Head of caudate nucleus (tissue), 42 donors: ENCODE results near the gene LHX3.
A peak's percentile ranks its signal among the peaks of the same experiment; 100 is the strongest.

ENCODE experiments used
- DNase-seq, 42 donors: peaks; one replicate each; pipeline versions ENCODE4 v3.0.0 to v3.0.0-alpha.2; 2020 to 2021; ENCODE audit warnings: mixed read lengths in 7 of 42
- intact Hi-C: fragments of 100-400 bp; cut with DNase I; formaldehyde crosslinking; loops from one replicate; pipeline ENCODE4 v1.15.0; 2022

Gene LHX3

DNA sequence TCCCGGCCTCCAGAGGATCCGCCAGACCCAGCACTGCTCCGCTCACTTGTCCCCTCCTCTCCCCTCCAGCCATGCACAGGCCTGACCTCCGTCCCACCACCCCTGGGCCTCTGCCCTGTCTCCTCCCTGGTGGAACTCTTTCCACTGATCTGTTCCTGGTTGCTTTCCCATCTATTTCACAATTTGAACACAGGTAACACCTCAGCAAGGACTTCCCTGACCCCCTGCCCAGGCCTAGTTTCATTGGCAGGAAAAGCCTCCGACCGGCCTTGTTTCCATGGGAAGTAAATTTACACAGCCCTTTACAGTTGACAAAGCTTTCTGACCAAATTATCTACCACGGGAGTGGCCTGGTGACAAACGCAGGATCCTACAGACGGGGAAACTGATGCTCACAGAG, 25.8 kb upstream of the LHX3 start:
- DNase-seq = no peak
- intact Hi-C loops = no loop called here

DNA sequence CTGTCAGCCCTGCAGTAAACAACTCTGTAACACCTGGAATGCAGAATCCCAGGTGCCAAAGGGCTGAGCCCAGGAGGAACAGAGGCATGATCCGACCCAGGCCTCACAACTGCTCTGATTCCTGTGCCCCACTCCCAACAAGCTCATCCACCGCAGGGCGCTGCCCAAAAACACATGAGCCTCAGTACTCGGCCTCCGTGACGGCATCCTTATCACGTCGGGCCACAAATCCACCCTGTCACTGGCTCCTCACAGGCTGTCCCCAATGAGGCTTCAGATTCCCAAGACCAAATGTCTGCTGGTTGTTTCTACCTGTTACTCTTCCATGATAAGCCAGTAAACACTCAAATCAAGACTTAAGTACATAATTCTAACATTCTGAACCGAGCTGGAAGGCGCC, 25.4 kb upstream of the LHX3 start:
- intact Hi-C loops = no loop called here
- no peak for DNase-seq

DNA sequence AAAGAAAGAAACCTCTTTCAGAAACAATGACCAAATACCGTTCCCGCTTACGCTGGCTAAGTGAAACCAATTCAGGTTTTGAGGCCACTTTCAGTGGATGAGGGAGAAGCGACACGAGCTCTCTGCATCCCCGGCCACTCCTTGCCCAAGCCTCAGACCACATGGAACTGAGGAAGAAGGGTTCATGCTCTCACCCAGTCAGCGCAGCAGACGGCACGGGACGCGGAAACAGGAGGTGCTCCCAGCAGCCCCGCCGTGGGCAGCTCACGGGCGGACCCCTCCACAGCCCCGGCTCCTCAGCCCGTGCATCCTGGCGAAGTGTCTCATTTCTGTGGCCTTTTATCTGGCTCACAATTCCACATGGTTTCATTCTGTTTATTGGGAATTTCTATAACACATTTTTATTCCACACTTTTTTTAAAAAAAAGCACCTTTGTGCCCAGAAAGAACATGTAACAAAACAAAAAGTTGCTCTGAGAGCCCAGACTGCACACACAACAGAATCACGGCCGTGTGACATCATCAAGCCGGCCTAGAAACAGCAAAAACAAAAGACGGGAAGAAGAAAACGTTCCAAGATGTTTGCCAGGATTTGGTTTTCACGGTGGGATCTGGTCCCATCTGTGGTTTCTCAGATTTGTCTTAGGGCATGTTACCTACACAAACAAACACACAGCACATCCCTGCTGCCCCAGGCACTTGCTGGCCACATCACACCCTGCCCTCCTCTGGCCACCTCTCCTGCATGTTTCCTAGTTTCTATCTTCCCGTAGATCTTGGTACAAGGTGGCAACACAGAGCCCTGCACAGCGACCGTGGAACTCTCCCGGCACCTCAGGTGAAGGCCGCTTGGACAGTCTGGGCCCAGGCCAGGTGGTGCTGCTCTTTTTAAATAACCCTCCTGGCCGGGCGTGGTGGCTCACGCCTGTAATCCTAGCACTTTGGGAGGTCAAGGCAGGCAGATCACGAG, 24.5 kb upstream of the LHX3 start:
- peak in 3 of 42 donors; percentile 11 to 45 (median 16) for DNase-seq
- intact Hi-C loops = no loop called here

DNA sequence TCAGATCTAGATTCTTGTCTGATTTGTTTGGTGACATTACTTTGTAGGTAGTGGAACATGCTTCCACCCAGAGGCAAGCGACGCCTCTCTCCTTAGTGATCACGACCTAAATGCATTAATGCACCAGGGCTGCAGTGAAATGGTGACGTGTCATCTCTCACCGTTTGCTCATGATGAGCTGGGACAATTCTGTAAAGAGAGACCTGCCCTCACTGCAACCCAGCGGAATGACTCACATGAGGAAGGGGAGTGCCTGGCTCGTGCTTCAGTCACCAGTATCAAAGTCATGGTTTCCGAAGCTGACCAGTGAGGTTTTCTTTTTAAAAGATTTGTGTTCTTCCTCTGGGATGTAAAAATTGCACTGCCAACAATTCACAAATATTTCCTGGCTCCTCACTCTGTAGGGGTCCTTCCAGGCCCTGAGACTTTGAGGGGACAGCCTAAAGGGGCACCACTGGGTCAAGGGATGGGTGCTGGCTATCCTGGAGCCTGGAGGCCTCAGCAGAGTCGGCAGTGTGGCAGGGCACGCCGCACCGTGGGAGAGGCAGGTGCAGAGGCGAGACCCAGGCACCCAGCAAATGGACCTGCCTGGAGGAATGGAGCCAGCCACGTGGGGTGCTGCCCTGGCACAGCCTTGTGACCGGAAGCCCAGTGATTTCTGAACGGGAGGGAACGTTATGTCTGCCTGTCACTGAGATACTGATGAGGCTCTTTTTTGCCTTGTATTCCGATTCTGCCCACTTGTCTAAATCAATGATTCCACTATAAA, 23.4 kb upstream of the LHX3 start:
- intact Hi-C loops = no loop called here
- DNase-seq = peak in 41 of 42 donors; percentile 22 to 90 (median 60)

DNA sequence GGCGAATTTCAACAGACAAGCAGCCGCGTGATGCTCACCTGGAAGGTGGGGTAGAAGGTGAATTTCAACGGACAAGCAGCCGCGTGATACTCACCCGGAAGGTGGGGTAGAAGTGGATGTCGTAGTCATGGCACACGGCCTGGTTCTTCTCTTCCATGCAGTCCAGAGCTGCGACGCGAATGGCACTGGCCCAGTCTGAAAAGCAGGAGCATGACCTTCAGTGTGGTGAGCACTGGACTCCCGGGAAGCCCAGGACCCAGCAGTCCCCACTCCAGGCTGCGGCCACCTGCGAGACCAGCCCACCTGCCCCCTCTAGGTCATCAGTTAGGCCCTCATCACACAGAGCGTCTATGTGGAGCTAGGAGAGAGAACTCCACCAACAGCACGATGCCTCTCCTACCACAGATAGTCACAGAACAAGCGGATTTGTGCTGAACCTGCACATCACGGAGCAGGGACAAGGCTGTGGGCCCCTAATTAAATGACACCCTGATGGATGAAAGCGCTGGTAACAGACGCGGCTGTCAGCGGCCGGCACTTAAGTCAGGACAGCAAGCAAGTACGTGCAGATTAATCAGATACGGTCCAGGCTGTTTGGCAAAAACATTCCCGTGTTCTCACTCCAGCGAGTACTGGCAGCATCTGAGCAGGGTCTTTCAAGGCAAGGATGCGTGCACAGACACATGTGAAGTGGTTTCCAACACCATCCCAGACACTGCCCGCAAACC, 21.9 kb upstream of the LHX3 start:
- DNase-seq = no peak
- intact Hi-C loops = no loop called here

DNA sequence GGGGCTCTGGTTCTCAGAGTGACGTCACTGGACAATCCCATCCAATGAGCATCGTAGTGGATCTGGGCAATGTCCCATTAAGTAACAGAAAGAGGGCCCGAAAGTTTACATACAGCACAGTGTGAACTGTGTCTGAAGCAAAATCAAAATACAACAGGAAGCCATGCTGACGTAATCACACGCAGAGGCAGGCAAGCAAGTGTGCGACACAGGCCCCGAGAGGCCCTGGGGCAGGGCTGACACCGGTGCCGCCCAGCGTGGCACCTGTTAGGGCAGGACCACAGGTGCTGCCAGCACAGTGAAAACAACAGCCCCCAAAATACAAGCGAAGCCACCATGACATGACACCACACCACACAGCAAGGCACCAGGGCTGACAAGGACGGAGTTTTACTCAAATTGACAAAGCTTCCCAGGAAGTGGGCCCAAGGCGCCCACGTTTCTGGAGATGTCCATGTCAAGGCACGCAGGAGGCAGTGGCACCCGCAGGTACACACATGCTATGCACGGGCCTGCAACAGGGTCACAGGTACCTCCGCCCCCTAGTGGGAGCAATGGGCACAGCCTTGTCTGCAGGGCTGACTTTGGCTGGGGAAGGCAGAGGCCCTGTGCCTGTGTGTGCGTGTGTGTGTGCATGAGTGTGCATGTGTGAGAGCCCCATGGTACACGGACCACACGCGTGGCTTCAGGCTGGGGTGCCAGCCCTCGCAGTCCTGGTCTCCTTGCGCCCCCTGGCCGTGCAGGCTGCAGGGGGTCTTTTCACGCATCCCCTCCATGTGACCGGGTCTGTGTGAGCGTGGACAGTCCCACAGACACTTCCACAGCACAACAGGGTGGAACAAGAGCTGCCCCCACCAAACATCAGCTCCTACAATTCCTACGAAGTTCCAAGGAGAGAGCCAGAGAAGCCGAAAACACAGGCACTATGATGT, 21.1 kb upstream of the LHX3 start:
- peak in 40 of 42 donors; percentile 27 to 76 (median 54) for DNase-seq
- intact Hi-C loops = no loop called here

DNA sequence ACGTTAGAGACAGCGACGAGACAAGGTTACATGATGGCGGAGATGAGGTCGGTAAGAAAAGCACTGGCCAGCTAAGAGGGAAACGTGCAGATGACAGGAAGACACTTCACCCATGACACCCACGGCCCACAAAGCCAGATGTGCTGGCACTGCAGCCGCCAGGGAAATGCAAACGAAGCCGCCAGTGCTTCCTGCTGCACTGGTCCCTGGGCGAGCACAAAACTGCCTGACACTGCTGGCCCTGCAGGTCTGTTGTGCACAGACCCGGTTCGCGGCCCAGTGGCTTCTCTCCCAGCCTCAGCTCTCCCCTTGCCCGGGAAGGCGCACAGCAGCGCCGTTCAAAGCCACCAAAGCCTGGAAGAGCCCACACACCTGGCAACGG, 20.4 kb upstream of the LHX3 start:
- intact Hi-C loops = no loop called here

DNA sequence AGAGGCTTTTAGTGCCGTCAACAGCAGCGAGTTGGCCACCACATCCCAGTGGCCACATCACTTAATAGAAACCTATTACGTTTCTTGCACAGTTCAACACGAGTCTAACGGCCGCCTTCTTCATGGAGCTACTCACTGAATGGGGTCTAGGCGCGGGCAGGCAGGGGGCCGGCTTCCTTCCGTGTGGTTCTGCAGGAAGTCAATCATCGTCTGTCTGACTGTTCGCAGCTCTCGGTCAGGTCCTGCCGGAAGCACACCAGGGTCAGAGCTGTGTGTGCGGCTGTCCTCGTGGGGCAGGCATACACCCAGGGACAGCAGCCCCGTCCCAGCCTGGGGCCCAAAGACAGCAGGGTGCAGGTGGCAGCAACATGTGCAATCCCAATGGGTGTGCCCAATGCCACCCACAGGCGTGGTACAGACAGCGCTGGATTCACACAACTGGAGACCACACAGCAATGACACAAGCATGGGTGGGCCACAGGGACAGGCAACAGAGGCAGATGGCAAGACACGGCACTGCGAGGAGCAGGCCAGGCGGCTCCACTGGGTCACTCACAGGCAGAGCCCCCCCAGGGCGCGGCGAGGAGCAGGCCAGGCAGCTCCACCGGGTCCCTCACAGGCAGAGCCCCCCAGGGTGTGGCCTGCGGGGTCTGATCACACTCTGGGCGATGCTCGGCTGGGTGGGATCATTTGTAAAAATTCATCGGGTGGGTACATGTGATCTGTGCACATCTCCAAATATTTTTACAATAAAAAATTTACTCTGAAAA, 19.1 kb upstream of the LHX3 start:
- DNase-seq = no peak
- intact Hi-C loops = no loop called here

More for the DNA sequence above, 20.4 kb upstream of the LHX3 start:
- DNase-seq = peak in 1 of 42 donors; percentile 18

DNA sequence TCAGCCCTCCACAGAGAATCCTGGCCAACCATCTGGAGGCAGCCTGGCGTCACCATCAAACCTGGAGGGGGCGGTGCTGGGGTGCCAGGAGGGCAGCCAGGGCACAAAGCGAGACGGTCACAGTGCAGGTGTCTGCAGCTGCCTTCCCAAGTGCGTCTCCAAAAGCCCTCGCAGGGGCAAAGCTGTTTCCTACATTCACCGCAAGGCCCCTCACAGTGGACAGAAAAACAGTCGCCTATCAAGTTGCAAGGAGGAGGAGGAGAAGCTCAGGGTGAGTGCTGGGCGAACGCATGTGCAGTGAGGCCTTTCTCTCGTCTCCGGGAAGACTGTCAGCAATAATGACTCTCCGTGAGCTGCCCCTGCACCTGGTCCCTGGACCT, 18.0 kb upstream of the LHX3 start:
- no peak for DNase-seq
- intact Hi-C loops = no loop called here

DNA sequence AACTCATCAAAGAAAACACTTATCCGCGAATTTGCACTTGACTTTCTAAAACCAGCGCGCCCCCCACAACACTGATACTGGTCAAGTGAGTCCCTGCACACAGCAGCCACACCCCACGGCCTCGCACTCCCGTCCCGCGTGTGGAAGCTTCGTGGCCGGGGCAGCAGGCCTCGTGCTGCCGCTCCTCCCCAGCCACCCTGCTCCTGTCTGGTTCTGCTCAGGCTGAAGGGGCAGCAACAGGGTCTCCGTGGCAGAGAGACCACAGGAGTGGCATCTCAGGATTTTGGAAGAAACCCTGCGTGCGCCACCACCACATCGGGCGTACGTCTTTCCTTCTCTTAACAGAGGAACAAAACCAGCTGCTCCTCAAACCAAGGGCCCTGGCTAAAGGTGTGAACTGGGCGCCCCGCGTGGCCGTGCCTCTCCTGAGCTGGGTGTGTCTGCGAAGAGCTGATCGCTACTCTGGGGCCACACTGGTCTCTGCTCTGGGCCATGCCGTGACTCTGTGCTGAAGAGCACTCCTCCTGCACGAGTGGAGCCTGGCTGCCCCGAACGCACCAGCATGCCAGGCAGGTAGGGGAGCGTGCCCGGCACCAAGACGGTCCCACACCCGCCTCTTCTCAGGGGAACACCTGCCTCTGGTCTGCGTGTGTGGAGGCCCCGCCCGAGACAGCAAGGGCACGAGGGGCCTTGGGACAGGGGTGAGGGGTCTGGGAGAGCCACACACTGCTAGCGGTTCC, 17.4 kb upstream of the LHX3 start:
- intact Hi-C loops = no loop called here
- no peak for DNase-seq

DNA sequence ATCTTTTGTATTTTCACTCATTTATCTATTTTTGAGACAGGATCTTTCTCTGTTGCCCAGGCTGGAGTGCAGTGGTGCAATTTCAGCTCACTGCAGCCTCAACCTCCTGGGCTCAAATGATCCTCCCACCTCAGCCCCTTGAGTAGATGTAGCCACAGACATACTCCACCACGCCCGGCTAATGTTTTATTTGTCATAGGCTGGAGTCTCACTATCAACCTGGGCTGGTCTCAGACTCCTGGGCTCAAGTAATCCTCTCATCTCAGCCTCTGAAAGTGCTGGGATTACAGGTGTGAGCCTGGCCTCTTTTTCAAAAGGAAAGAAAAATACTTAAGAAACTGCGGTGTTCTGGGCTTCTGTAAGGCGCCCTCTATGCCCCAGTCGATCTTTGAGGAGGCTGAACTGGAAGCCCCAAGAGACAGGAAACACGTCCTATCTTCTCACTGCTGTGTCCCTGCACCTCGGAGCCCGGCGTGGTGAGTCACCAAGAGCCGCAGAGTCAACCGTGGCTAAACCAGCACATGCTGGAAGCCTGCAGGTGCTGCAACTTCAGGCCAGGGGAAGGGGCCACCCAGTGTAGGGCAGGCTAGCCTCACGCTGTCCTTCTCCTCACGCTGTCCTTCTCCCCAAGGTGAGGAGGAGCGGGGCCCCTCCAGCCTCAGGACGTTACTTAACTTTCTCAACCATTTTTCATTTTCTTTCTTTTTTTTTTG, 15.2 kb upstream of the LHX3 start:
- intact Hi-C loops = no loop called here
- no peak for DNase-seq

DNA sequence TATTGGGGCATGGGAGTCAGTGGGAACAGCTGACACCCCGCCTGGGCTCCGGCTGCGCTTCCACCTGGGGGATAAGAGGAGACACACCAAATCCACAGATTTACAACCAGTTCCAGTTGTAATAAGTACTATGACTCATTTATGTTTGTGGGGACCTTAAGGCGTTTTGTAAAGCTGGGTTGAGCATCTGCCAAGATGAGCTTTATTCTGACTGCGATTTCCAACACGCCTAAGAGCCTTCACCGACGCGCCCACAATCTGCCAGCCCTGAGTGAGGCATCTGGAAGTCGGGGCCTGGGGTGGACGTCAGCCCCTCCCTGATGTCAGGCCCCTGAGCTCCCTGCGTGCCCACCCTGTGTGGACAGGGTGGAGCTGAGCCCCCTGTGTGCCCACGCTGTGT, 14.3 kb upstream of the LHX3 start:
- no peak for DNase-seq
- intact Hi-C loops = no loop called here

DNA sequence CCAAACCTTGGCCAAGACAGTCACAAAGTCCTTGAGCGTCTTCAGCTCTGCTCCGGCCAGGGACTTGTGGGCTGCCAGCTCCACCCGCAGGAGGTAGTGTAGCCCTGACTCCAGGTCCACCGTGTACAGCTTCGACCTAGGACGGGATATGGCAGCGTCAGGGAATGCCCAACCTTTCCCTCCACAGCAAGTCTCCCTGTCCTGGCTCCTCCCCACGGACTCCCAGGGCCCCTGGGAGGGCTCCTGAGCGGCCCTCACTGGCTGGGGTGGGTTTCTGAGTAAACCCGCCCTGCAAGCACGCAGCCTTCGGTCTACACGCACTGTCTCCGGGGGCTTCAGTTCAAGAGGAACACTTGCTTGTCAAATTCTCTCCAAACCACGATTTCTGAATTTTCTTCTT, 13.7 kb upstream of the LHX3 start:
- intact Hi-C loops = no loop called here
- DNase-seq = no peak

DNA sequence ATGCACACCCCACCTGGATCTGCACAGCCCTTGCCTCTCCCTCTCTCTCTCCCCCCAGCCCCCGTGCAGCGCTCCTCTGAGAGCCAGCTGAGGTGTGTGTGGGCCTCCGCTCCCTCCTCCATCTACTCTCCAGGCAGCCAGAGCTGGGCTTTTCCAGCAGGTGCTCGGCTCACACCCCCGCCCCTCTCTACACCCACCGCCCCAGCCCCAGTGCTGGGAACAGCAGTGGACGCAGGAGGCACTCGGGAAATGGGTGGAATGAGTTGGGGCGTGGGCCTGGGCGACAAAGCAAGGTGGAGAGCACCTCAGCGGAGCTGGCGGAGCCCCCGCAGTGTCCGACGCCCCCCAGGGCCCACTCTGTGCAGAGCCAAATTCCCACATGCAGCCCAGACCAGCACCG, 13.3 kb upstream of the LHX3 start:
- no peak for DNase-seq
- intact Hi-C loops = no loop called here

DNA sequence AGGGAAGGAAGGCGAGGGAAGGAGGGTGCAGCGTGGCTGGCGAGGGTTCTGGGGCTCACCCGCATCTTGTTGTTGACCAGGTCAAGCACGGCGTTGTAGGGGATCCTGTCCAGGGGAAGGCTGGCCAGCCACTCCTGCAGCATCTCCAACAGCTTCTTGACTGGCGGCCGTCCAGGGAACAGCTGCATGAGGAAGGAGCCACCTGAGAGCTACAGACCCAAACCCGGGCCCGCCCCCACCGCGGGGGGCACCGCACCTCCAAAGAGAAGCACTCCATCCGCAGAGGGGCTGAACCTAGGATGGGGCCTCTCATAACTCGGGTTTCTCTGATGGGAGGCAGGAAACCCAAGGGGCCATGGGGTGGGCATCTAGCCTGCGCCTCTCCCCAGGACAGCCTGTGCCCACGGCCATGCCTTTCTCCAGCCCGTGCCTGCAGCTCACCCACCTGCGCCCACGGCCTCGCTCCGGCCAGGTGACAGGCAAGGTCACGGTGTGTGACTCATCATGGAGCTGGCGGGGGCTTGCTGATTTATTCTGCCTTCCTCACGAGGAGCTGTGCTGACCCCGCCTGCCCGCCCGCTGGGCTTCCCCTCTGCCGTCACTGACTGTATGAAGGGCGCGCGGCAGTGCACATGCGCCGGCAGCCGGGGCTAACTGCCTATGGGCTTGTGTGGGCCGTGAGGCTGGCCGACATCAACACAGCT, 11.8 kb upstream of the LHX3 start:
- no peak for DNase-seq
- intact Hi-C loops = no loop called here

DNA sequence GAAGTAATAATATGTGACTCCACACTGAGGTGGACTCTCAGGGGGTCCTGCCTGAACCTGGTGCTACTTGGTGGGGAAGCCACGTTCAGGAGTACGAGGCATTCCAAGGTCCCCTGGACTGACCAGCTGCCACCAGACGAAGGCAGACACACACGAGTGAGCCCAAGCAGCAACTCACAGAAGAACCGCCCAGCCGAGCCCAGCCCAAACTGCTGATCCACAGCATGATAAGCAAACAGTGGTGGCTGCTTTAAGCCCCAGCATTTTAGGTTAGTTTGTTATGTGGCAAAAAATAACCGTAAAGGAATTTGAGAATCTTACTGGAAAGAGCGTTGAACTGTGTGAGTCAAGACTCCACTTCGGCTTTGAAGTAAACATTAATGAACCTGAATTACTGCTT, 8.8 kb upstream of the LHX3 start:
- DNase-seq = no peak
- intact Hi-C loops = no loop called here
